IMR-90 (cell line): ENCODE results near the gene TBC1D30. TPM values are rescaled to one million over a fixed set of nuclear protein-coding genes. Genes with fewer than 3 reads are reported as not detected.

Source experiments
- ATAC-seq: fragments of 200-7000 bp; cut with Tn5 transposase; 2 replicates; pipeline ENCODE4 v1.9.1; 2020; ENCODE audit warnings: low read depth, mild to moderate bottlenecking, moderate library complexity
- BruUV-seq: library from RNA; stranded (reverse); fragments of 400-500 nt; replicated peaks from 2 replicates; lab custom pipeline; 2021; lab: Mats Ljungman, UMichigan
- CTCF ChIA-PET: fragments of 300-600 bp; formaldehyde crosslinking; extraction: SDS; loops from one replicate; lab custom pipeline; 2021; ENCODE audit warnings: antibody characterized with exemption; lab: Yijun Ruan, JAX
- POLR2A ChIA-PET: fragments of 300-600 bp; sonication (Branson Sonifier 250); formaldehyde crosslinking; loops from one replicate; lab custom pipeline; 2022; ENCODE audit warnings: antibody characterized with exemption; ENCODE audit not compliant: unreplicated experiment; lab: Charles Lee
- DNase-seq: peaks from one replicate; pipeline ENCODE4 v3.0.0; 2013
- H2AFZ ChIP-seq: replicated peaks from 2 replicates; pipeline ENCODE3; 2013; ENCODE audit warnings: low read length, mild to moderate bottlenecking; ENCODE audit not compliant: poor library complexity
- H2AK5ac ChIP-seq: 2 replicates; pipeline ENCODE4 v1.6.1; 2013; ENCODE audit warnings: low read depth, low read length, inconsistent platforms
- H2AK9ac ChIP-seq: replicated peaks from 2 replicates; pipeline ENCODE3; 2013; ENCODE audit warnings: mild to moderate bottlenecking, low read depth, low read length, moderate library complexity; ENCODE audit not compliant: poor library complexity
- H2BK120ac ChIP-seq: 2 replicates; pipeline ENCODE4 v1.6.1; 2013; ENCODE audit warnings: low read depth, low read length, inconsistent platforms
- H2BK15ac ChIP-seq: 3 replicates; pipeline ENCODE4 v1.6.1; 2013; ENCODE audit warnings: low read depth, low read length, inconsistent platforms
- H2BK20ac ChIP-seq: 2 replicates; pipeline ENCODE4 v1.6.1; 2013; ENCODE audit warnings: low read depth, mild to moderate bottlenecking, inconsistent platforms, low read length, moderate library complexity
- H2BK5ac ChIP-seq: 2 replicates; pipeline ENCODE4 v1.6.1; 2013; ENCODE audit warnings: mild to moderate bottlenecking, low read depth, low read length, inconsistent platforms; ENCODE audit not compliant: poor library complexity, severe bottlenecking
- H3K14ac ChIP-seq: replicated peaks from 2 replicates; pipeline ENCODE4 v1.6.1; 2013; ENCODE audit warnings: low read depth, low read length, inconsistent platforms
- H3K18ac ChIP-seq: 2 replicates; pipeline ENCODE4 v1.6.1; 2013; ENCODE audit warnings: low read depth, low read length, control low read depth
- H3K23ac ChIP-seq: 2 replicates; pipeline ENCODE4 v1.6.1; 2013; ENCODE audit warnings: low read depth, low read length, inconsistent platforms
- H3K27ac ChIP-seq: 2 replicates; pipeline ENCODE4 v1.5.1; 2013; ENCODE audit warnings: mild to moderate bottlenecking, control low read depth, low read length; ENCODE audit not compliant: insufficient read depth
- H3K27me3 ChIP-seq: 2 replicates; pipeline ENCODE4 v1.6.1; 2013; ENCODE audit warnings: low read length; ENCODE audit not compliant: control insufficient read depth, insufficient read depth
- H3K36me3 ChIP-seq: 2 replicates; pipeline ENCODE4 v1.6.1; 2013; ENCODE audit warnings: low read length, mixed read lengths; ENCODE audit not compliant: control insufficient read depth, insufficient read depth
- H3K4ac ChIP-seq: 2 replicates; pipeline ENCODE4 v1.6.1; 2013; ENCODE audit warnings: low read depth, low read length, inconsistent platforms
- H3K4me1 ChIP-seq: 2 replicates; pipeline ENCODE4 v1.6.1; 2013; ENCODE audit warnings: low read length, mixed read lengths; ENCODE audit not compliant: control insufficient read depth, insufficient read depth
- H3K4me2 ChIP-seq: 2 replicates; pipeline ENCODE4 v1.6.1; 2013; ENCODE audit warnings: low read depth, mild to moderate bottlenecking, control low read depth, low read length, moderate library complexity
- H3K4me3 ChIP-seq: 2 replicates; pipeline ENCODE4 v1.5.1; 2013; ENCODE audit warnings: low read depth, mild to moderate bottlenecking, control low read depth, low read length, moderate library complexity; ENCODE audit not compliant: insufficient read depth
- H3K56ac ChIP-seq: 2 replicates; pipeline ENCODE4 v1.6.1; 2013; ENCODE audit warnings: low read length, inconsistent platforms; ENCODE audit not compliant: insufficient read depth; ENCODE audit errors: extremely low read depth
- H3K79me1 ChIP-seq, 2 experiments: 2 replicates each; pipeline ENCODE4 v1.6.1; 2013; ENCODE audit warnings: low read length in 2 of 2, inconsistent platforms in 1 of 2, low read depth in 1 of 2
- H3K9ac ChIP-seq: 2 replicates; pipeline ENCODE4 v1.6.1; 2013; ENCODE audit warnings: low read depth, low read length, control low read depth
- H3K9me1 ChIP-seq: 2 replicates; pipeline ENCODE4 v1.6.1; 2013; ENCODE audit warnings: low read length, inconsistent platforms; ENCODE audit not compliant: insufficient read depth
- H3K9me3 ChIP-seq: 2 replicates; pipeline ENCODE4 v1.6.1; 2013; ENCODE audit warnings: low read length; ENCODE audit not compliant: control insufficient read depth, insufficient read depth
- H4K20me1 ChIP-seq: 2 replicates; pipeline ENCODE4 v1.6.1; 2013; ENCODE audit warnings: low read length, inconsistent platforms; ENCODE audit not compliant: insufficient read depth
- H4K5ac ChIP-seq: 2 replicates; pipeline ENCODE4 v1.6.1; 2013; ENCODE audit warnings: mild to moderate bottlenecking, low read depth, low read length, control low read depth
- H4K8ac ChIP-seq, 2 experiments: 2 replicates each; pipeline ENCODE4 v1.6.1; 2013; ENCODE audit warnings: low read depth in 2 of 2, low read length in 2 of 2, control low read depth in 1 of 2, inconsistent platforms in 1 of 2
- H4K91ac ChIP-seq: 2 replicates; pipeline ENCODE4 v1.6.1; 2013; ENCODE audit warnings: low read depth, low read length, inconsistent platforms; ENCODE audit not compliant: insufficient read depth
- BHLHE40 ChIP-seq: fragments of 150-350 bp; IDR thresholded peaks from 2 replicates; pipeline ENCODE4 v1.6.1; 2016; ENCODE audit warnings: mild to moderate bottlenecking, low read depth, low read length
- CEBPB ChIP-seq: IDR thresholded peaks from 2 replicates; pipeline ENCODE4 v1.6.1; 2012; ENCODE audit warnings: low read depth, low read length, improper control_type of control experiment
- CHD1 ChIP-seq: IDR thresholded peaks from 2 replicates; pipeline ENCODE4 v1.6.1; 2012; ENCODE audit warnings: low read depth, low read length, improper control_type of control experiment
- CTCF ChIP-seq: conservative IDR thresholded peaks from 2 replicates; pipeline ENCODE4 v1.5.1; 2012; ENCODE audit warnings: mild to moderate bottlenecking, low read depth, low read length, improper control_type of control experiment
- FOS ChIP-seq: fragments of 150-350 bp; IDR thresholded peaks from 2 replicates; pipeline ENCODE4 v1.6.1; 2016; ENCODE audit warnings: low read depth, low read length
- MAFK ChIP-seq: IDR thresholded peaks from 2 replicates; pipeline ENCODE4 v1.6.1; 2012; ENCODE audit warnings: low read depth, low read length, improper control_type of control experiment
- MAZ ChIP-seq: IDR thresholded peaks from 2 replicates; pipeline ENCODE4 v1.6.1; 2012; ENCODE audit warnings: low read depth, mild to moderate bottlenecking, low read length, improper control_type of control experiment, moderate library complexity, borderline replicate concordance
- MXI1 ChIP-seq: IDR thresholded peaks from 2 replicates; pipeline ENCODE4 v1.6.1; 2012; ENCODE audit warnings: low read depth, mild to moderate bottlenecking, low read length, moderate library complexity, borderline replicate concordance
- NFE2L2 ChIP-seq: fragments of 150-350 bp; IDR thresholded peaks from 2 replicates; pipeline ENCODE4 v1.6.1; 2016; ENCODE audit warnings: low read depth, mild to moderate bottlenecking, low read length
- POLR2A ChIP-seq: IDR thresholded peaks from 2 replicates; pipeline ENCODE4 v1.6.1; 2012; ENCODE audit warnings: mild to moderate bottlenecking, low read depth, low read length
- RAD21 ChIP-seq: IDR thresholded peaks from 2 replicates; pipeline ENCODE4 v1.6.1; 2012; ENCODE audit warnings: low read length, improper control_type of control experiment
- RCOR1 ChIP-seq: IDR thresholded peaks from 2 replicates; pipeline ENCODE4 v1.6.1; 2012; ENCODE audit warnings: mild to moderate bottlenecking, low read length, improper control_type of control experiment; ENCODE audit not compliant: insufficient replicate concordance
- RFX5 ChIP-seq: IDR thresholded peaks from 2 replicates; pipeline ENCODE4 v1.8.0; 2012; ENCODE audit warnings: low read depth, mild to moderate bottlenecking, low read length, moderate library complexity
- SMC3 ChIP-seq: fragments of 150-350 bp; IDR thresholded peaks from 2 replicates; pipeline ENCODE4 v1.6.1; 2016; ENCODE audit warnings: low read depth, mild to moderate bottlenecking, antibody characterized with exemption, low read length, moderate library complexity
- WGBS, 2 experiments: methylation state at CpG; one replicate each; pipeline versions ENCODE4 v1.1.5 to v1.1.7; 2013; ENCODE audit warnings: missing lambda C conversion rate in 2 of 2; ENCODE audit not compliant: insufficient read length in 1 of 2; ENCODE audit errors: extremely low coverage in 2 of 2; 5-methylcytosine and 5-hydroxymethylcytosine counted together
- dilution Hi-C: fragments of 300-500 bp; cut with HindIII; formaldehyde crosslinking; loops from one replicate; pipeline ENCODE4 v1.14.3; 2018; ENCODE audit warnings: low sequenced_read_pairs; ENCODE audit not compliant: unreplicated experiment
- in situ Hi-C: fragments of 300-500 bp; cut with MboI; formaldehyde crosslinking; loops from 3 replicates; pipeline ENCODE4 v1.14.3; 2019; ENCODE audit warnings: low sequenced_read_pairs, inconsistent platforms, mixed read lengths
- intact Hi-C: fragments of 100-400 bp; cut with micrococcal nuclease; formaldehyde crosslinking; loops from 2 replicates; pipeline ENCODE4 v1.10.0; 2022
- polyA plus RNA-seq, 3 experiments: library from polyadenylated mRNA; depleted of rRNA; stranded (reverse); fragments of >200 nt; gene quantifications; 2 replicates each; pipeline ENCODE4 v1.2.3, GENCODE V29; 2012; ENCODE audit warnings: low replicate concordance in 1 of 3
- total RNA-seq: library from RNA; depleted of rRNA; stranded (reverse); fragments of >200 nt; gene quantifications from 2 replicates; pipeline ENCODE4 v1.2.3, GENCODE V29; 2012
- TF ChIP-seq, protein P1 (sequence below): fragments of 150-350 bp; IDR thresholded peaks from 2 replicates; pipeline ENCODE4 v1.6.1; 2016; ENCODE audit warnings: low read depth, mild to moderate bottlenecking, low read length, moderate library complexity, borderline replicate concordance
- TF ChIP-seq, protein P2 (sequence below): fragments of 150-350 bp; IDR thresholded peaks from 2 replicates; pipeline ENCODE4 v1.6.1; 2017; ENCODE audit warnings: mild to moderate bottlenecking, antibody characterized with exemption, low read length, low read depth

The TBC1D30 gene
- total and polyA plus RNA-seq, 2 of the 4 experiments (the other 2 are of a cell fraction): 0.18 to 0.24 TPM

DNA sequence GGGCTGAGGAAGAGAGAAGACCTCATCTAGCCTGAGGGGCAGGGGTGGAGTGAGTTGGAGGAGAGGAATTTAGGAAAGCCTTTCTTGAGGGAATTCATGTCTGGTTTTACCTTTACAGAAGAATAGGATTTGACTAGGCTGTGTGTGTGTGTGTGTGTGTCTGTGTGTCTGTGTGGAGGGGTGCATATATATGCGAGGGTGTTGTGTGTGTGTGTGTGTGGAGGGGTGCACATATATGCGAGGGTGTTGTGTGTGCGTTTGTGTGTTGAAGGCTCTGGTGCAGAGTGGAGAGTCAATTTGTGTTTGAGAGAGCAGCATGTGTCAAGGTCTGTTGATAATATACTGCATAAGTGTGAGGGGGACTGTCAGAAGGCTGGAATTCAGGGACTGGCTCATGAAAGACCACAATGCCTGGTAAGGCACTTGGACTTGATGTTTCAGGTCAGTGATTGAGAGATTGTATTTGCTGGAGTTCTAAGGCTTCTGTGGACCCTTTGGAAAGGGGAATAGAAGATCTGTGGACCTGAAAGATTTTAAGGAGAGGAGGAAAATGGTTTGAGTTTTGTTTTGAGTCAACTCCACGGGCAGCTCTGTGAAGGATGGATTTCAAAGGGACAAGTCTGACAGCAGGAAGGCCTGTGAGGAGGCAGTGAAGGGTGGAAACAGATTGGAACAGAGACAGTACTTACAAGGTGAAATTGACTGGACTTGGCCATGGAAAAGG lies 34.6 kb downstream of the TBC1D30 start:
- Histone ChIP-seq H3K27ac (no peak overlapping the region), H2BK15ac (no peak overlapping the region), H2BK5ac (no peak overlapping the region), H3K79me1 (no peaks in the 10 kb centered on the region), H3K36me3 (no peaks in the 10 kb centered on the region), H2AK9ac (no peak overlapping the region), H3K4me3 (no peak overlapping the region), H3K27me3 (peaks cover 14% of the 10 kb centered on the region), H3K4ac (no peak overlapping the region), H3K23ac (no peak overlapping the region), H4K91ac (no peak overlapping the region), H3K9me1 (no peaks in the 10 kb centered on the region), H3K4me2 (no peak overlapping the region), H2AK5ac (no peak overlapping the region), H2BK120ac (no peak overlapping the region), H4K20me1 (no peaks in the 10 kb centered on the region), H4K5ac (no peak overlapping the region), H3K9ac (no peak overlapping the region), H2AFZ (no peak overlapping the region), H3K9me3 (no peaks in the 10 kb centered on the region), H3K18ac (no peak overlapping the region), H2BK20ac (no peak overlapping the region), H3K4me1 (no peaks in the 10 kb centered on the region), H3K14ac (no peak overlapping the region), H4K8ac (no peak overlapping the region), H3K56ac (no peak overlapping the region)
- no TSS peak for BruUV-seq
- dilution Hi-C loops: no loop called here
- WGBS, 2 experiments: 72% methylated on average over 4 of the region's 4 CpGs; no CpG with 5 or more reads in 1 of the 2 experiments
- TF ChIP-seq RFX5 (no peak), SMC3 (no peak), MAZ (no peak), RCOR1 (no peak), CHD1 (no peak), MXI1 (no peak), FOS (no peak), POLR2A (no peak), CTCF (no peak), BHLHE40 (no peak), RAD21 (no peak), MAFK (no peak), CEBPB (no peak), NFE2L2 (no peak)
- TF ChIP-seq, protein P1, sequence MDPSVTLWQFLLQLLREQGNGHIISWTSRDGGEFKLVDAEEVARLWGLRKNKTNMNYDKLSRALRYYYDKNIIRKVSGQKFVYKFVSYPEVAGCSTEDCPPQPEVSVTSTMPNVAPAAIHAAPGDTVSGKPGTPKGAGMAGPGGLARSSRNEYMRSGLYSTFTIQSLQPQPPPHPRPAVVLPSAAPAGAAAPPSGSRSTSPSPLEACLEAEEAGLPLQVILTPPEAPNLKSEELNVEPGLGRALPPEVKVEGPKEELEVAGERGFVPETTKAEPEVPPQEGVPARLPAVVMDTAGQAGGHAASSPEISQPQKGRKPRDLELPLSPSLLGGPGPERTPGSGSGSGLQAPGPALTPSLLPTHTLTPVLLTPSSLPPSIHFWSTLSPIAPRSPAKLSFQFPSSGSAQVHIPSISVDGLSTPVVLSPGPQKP: no peak
- TF ChIP-seq, protein P2, sequence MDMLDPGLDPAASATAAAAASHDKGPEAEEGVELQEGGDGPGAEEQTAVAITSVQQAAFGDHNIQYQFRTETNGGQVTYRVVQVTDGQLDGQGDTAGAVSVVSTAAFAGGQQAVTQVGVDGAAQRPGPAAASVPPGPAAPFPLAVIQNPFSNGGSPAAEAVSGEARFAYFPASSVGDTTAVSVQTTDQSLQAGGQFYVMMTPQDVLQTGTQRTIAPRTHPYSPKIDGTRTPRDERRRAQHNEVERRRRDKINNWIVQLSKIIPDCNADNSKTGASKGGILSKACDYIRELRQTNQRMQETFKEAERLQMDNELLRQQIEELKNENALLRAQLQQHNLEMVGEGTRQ: no peak
- in situ Hi-C loops: no loop called here
- intact Hi-C loops: no loop called here
- CTCF ChIA-PET: no interaction called here
- ATAC-seq: no peak
- no peak for DNase-seq
- POLR2A ChIA-PET: no interaction called here
